GM12892 (cell line): Measurements from ENCODE around the gene CSF1.

ENCODE experiments used
- DNase-seq: peaks from one replicate; pipeline ENCODE4 v3.0.0; 2011; ENCODE audit not compliant: insufficient read length
- FAIRE-seq: peaks from 2 replicates; lab custom pipeline; 2011; peaks lifted over from hg19 to GRCh38; lab: Jason Lieb, UNC
- POLR2A ChIP-seq: IDR thresholded peaks from 2 replicates; pipeline ENCODE4 v1.6.1; 2011; ENCODE audit warnings: low read depth, low read length, control low read depth
- POLR2AphosphoS5 ChIP-seq: IDR thresholded peaks from 2 replicates; pipeline ENCODE4 v1.6.1; 2011; ENCODE audit warnings: low read depth, low read length, control low read depth
- TAF1 ChIP-seq: IDR thresholded peaks from 2 replicates; pipeline ENCODE4 v1.6.1; 2011; ENCODE audit warnings: low read depth, mild to moderate bottlenecking, control low read depth, low read length, borderline replicate concordance

The CSF1 gene

GRCh38 chr1:109960745-109961094 is 50.1 kb downstream of the CSF1 start:
- DNase-seq (no peak), FAIRE-seq (no peak)
- TF ChIP-seq POLR2A (no peak), POLR2AphosphoS5 (no peak), TAF1 (no peak)

- TF ChIP-seq POLR2A, result no peak
- TF ChIP-seq TAF1, result no peak
- TF ChIP-seq POLR2AphosphoS5, result no peak
- FAIRE-seq (no peak), DNase-seq (no peak)
These were observed 53.2 kb downstream of the CSF1 start for GRCh38 chr1:109963864-109964263.

- FAIRE-seq, result no peak
- TF ChIP-seq POLR2AphosphoS5, result no peak
- no peak for DNase-seq
These were observed 58.6 kb downstream of the CSF1 start for GRCh38 chr1:109969146-109969829.

- FAIRE-seq (no peak), DNase-seq (no peak)
- no peak for TF ChIP-seq POLR2AphosphoS5
- TF ChIP-seq TAF1, result no peak
- TF ChIP-seq POLR2A, result no peak
These were observed 59.3 kb downstream of the CSF1 start for GRCh38 chr1:109969907-109970306.

GRCh38 chr1:109971559-109971958 is 60.9 kb downstream of the CSF1 start:
- DNase-seq, result no peak
- FAIRE-seq, result no peak
- TF ChIP-seq POLR2A (no peak), POLR2AphosphoS5 (no peak), TAF1 (no peak)

GRCh38 chr1:109974191-109974590 is 63.5 kb downstream of the CSF1 start:
- DNase-seq, result no peak
- no peak for TF ChIP-seq TAF1
- no peak for TF ChIP-seq POLR2A
- TF ChIP-seq POLR2AphosphoS5, result no peak
- FAIRE-seq, result no peak

GRCh38 chr1:109975718-109976117 is 65.1 kb downstream of the CSF1 start:
- FAIRE-seq (no peak), DNase-seq (no peak)
- TF ChIP-seq TAF1, result no peak
- TF ChIP-seq POLR2AphosphoS5, result no peak
- TF ChIP-seq POLR2A, result no peak

GRCh38 chr1:109976762-109977161 is 66.1 kb downstream of the CSF1 start:
- DNase-seq (no peak), FAIRE-seq (no peak)
- no peak for TF ChIP-seq TAF1
- no peak for TF ChIP-seq POLR2AphosphoS5
- TF ChIP-seq POLR2A, result no peak

GRCh38 chr1:109977225-109977624 is 66.6 kb downstream of the CSF1 start:
- no peak for FAIRE-seq

GRCh38 chr1:109977657-109978378 is 67.2 kb downstream of the CSF1 start:
- TF ChIP-seq TAF1, result no peak
- TF ChIP-seq POLR2AphosphoS5, result no peak
- no peak for TF ChIP-seq POLR2A
- FAIRE-seq (no peak), DNase-seq (no peak)

More at GRCh38 chr1:109977225-109977624, 66.6 kb downstream of the CSF1 start:
- DNase-seq, result no peak
- TF ChIP-seq POLR2A (no peak), POLR2AphosphoS5 (no peak), TAF1 (no peak)

- no peak for TF ChIP-seq POLR2AphosphoS5
- TF ChIP-seq TAF1, result no peak
- TF ChIP-seq POLR2A, result no peak
- FAIRE-seq (no peak), DNase-seq (no peak)
These were observed 68.3 kb downstream of the CSF1 start for GRCh38 chr1:109978761-109979488.
